Measurements from ENCODE around the gene TTLL4.
"Not testable (repeated sequence)": the region's sequence is repeated elsewhere in the genome, so short reads cannot be mapped to it uniquely, and the experiment has no call there.

TTLL4 gene

GRCh38 chr2:218755567-218756404 lies 45.2 kb downstream of the TTLL4 start:
- TF ChIP-seq CTCF (IDR thresholded peaks at IDR 0.05; ENCODE audit: low read depth, low read length), result no peak
- peaks cover 47% of the 10 kb centered on the region for H3K36me3 ChIP-seq
- H3K27ac ChIP-seq, result no peak overlapping the region
- H3K4me3 ChIP-seq (ENCODE audit: low read depth, low read length), result no peak overlapping the region
- DNase-seq, result no peak
- no peaks in the 10 kb centered on the region for H3K27me3 ChIP-seq (ENCODE audit: insufficient read depth, low read depth, severe bottlenecking)
- no peaks in the 10 kb centered on the region for H3K9me3 ChIP-seq (ENCODE audit: severe bottlenecking)

- Histone ChIP-seq H3K9me3 (ENCODE audit: severe bottlenecking) (no peaks in the 10 kb centered on the region), H3K4me3 (ENCODE audit: low read depth, low read length) (no peak overlapping the region), H3K27ac (no peak overlapping the region), H3K36me3 (peaks cover 38% of the 10 kb centered on the region), H3K27me3 (ENCODE audit: insufficient read depth, low read depth, severe bottlenecking) (no peaks in the 10 kb centered on the region)
- DNase-seq, result no peak
- no peak for TF ChIP-seq CTCF (IDR thresholded peaks at IDR 0.05; ENCODE audit: low read depth, low read length)
These were observed 46.2 kb downstream of the TTLL4 start for GRCh38 chr2:218756599-218757377.

- TF ChIP-seq CTCF (IDR thresholded peaks at IDR 0.05; ENCODE audit: low read depth, low read length), result no peak
- no peak for DNase-seq
- Histone ChIP-seq H3K27ac (no peak overlapping the region), H3K4me3 (ENCODE audit: low read depth, low read length) (no peak overlapping the region), H3K27me3 (ENCODE audit: insufficient read depth, low read depth, severe bottlenecking) (no peaks in the 10 kb centered on the region), H3K36me3 (peaks cover 6% of the 10 kb centered on the region; the same call in 1 of the 2 replicates), H3K9me3 (ENCODE audit: severe bottlenecking) (no peaks in the 10 kb centered on the region)
These were observed 51.2 kb downstream of the TTLL4 start for GRCh38 chr2:218761795-218762194.

- not testable (repeated sequence) for DNase-seq; H3K27ac ChIP-seq; H3K27me3 ChIP-seq (ENCODE audit: insufficient read depth, low read depth, severe bottlenecking); H3K36me3 ChIP-seq; H3K4me3 ChIP-seq (ENCODE audit: low read depth, low read length)
- H3K9me3 ChIP-seq (ENCODE audit: severe bottlenecking), result peaks cover 12% of the 10 kb centered on the region
These were observed 62.1 kb downstream of the TTLL4 start for GRCh38 chr2:218772759-218773158.

- Histone ChIP-seq H3K4me3 (ENCODE audit: low read depth, low read length) (no peak overlapping the region), H3K27ac (no peak overlapping the region), H3K36me3 (no peaks in the 10 kb centered on the region), H3K9me3 (ENCODE audit: severe bottlenecking) (peaks cover 12% of the 10 kb centered on the region), H3K27me3 (ENCODE audit: insufficient read depth, low read depth, severe bottlenecking) (no peaks in the 10 kb centered on the region)
- TF ChIP-seq CTCF (IDR thresholded peaks at IDR 0.05; ENCODE audit: low read depth, low read length), result no peak
- DNase-seq, result no peak
These were observed 63.2 kb downstream of the TTLL4 start for GRCh38 chr2:218773881-218774280.

- Histone ChIP-seq H3K27me3 (ENCODE audit: insufficient read depth, low read depth, severe bottlenecking) (no peaks in the 10 kb centered on the region), H3K9me3 (ENCODE audit: severe bottlenecking) (peaks cover 14% of the 10 kb centered on the region), H3K36me3 (no peaks in the 10 kb centered on the region), H3K4me3 (ENCODE audit: low read depth, low read length) (no peak overlapping the region), H3K27ac (no peak overlapping the region)
- no peak for DNase-seq
- no peak for TF ChIP-seq CTCF (IDR thresholded peaks at IDR 0.05; ENCODE audit: low read depth, low read length)
These were observed 65.9 kb downstream of the TTLL4 start for GRCh38 chr2:218776488-218776887.

All from WERI-Rb-1 (cell line).